Kidney glomerular epithelial cell (primary cell): ENCODE data around the gene LRRC27.
"Not testable (repeated sequence)": the region's sequence is repeated elsewhere in the genome, so short reads cannot be mapped to it uniquely, and the experiment has no call there.

Experiments
- DNase-seq: peaks from one replicate; lab custom pipeline; 2025; lab: John Stamatoyannopoulos, UW

LRRC27 gene

DNA sequence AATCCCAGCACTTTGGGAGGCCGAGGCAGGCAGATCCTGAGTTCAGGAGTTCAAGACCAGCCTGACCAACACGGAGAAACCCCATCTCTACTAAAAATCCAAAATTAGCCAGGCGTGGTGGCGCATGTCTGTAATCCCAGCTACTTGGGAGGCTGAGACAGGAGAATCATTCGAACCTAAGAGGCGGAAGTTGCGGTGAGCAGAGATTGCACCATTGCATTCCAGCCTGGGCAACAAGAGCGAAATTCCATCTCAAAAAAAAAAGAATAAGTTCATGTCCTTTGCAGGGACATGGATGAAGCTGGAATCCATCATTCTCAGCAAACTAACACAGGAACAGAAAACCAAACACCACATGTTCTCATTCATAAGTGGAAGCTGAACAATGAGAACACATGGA, 17.1 kb upstream of the LRRC27 start:
- DNase-seq = not testable (repeated sequence)

DNA sequence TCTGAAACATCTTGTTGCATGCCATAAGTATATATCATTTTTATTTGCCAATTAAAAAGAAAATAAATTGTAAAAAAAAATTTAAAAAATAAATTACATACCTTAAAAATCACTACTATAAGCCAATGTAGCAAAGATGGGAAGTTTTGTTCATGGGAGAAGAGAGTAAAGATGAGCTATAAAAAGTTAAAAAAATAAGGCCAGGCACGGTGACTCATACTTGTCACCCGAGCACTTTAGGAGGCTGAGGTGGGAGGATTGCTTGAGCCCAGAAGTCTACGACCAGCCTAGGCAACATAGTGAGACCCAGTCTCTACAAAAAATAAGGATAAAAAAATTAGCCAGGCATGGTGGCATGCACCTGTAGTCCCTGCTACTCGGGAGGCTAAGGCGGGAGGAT, 15.9 kb upstream of the LRRC27 start:
- DNase-seq = no peak

DNA sequence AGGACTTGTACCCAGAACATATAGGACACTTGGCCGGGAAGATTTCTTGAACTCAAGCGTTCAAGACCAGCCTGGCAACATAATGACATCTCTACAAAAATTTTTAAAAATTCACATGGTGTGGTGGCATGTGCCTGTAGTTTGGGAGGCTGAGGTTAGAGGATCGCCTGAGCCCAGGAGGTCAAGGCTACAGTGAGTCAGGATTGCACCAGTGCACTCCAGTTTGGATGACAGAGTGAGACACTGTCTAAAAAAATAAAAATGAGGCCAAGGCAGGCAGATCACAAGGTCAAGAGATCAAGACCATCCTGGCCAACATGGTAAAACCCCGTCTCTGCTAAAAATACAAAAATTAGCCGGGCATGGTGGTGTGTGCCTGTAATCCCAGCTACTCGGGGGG, 14.5 kb upstream of the LRRC27 start:
- not testable (repeated sequence) for DNase-seq

DNA sequence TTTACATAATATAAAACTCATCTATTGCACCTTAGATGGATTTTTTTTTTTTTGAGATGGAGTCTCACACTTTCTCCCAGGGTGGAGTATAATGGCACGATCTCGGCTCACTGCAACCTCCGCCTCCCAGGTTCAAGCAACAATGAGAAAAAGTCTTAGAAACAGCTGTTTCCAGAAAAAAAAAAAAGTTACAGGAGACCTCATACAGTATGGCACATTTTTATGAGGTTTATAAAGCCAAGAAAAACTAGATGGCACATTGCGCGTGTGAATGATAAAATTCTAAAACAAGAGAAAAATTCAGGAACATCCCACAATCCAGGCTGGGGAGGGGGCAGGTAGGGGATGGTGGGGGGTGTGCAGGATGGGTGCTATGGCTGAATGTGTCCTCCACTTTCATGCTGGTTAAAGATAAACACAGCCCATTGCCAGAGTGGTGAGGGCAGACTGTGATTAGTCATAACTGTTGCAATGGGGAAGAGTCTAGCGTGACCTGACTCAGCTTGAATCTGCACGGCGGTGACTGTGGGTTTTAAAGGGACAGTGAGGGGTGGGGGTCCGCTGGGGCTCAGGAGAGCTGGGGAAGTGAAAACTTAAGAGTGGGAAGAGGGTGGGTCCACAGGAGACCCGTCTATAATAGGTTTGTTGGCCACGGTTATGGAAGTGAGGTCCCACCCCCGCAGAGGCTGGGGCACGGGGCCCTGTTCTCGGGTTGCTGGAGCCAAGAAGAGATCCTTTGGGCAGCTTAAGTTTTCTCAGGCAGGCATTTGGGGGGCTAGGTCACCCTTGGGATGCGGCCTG, 11.9 kb upstream of the LRRC27 start:
- DNase-seq = peak; percentile 87

DNA sequence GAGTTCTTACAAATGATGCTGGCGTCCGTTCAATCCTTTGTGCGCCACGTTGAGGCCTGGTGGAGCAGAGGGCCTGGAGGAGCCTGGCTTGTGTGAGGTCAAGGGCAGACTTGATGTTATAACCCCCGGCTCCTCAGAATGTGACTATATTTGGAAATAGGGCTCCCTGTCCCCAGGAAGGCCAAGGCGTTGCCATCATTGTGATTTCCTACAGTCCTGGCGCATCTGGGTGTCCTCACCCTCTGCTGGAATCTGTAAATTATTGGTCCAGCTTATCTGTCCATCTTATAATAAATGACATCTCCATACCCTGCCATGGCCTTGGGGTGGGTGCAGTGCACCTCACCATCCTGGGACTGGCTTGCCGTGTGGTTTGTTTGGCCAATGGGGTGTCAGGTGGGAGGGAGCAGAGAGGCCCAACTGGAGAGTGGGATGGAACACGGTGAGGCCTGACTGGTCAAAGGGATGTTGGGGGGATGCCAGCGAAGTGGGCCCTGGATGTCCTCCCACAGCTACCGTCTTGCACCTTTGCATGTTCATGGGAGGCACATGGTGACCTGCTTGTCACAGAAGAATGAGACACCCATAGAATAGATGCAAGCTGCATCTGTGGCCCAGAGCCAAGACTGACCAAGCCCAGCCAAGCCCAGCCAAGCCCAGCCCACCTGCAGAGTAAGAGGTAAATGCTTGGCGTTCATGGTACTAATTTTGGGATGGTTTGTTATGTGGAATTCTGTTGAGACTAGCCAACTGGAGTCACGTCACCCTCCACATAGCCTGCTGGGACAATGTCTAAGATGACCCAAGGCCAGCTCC, 11.1 kb upstream of the LRRC27 start:
- DNase-seq = no peak

DNA sequence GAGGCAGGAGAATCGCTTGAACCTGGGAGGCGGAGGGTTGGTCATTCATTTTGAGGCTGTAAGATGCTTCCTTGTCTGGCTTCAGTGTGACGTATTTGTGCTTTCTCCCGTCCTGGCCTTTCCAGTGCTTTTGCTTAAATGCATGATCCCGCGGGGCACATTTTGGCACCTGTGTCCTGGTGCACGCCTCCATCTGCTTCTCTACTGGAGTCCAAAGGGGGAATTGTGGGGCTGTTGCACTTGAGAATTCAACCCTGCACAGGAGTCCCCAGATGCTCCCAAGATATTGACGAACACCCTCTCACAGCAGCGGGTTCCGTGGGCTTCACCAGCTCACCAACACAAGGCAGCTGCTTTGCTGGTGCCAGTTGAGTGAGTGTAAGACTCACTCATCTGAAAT, 10.3 kb upstream of the LRRC27 start:
- no peak for DNase-seq

DNA sequence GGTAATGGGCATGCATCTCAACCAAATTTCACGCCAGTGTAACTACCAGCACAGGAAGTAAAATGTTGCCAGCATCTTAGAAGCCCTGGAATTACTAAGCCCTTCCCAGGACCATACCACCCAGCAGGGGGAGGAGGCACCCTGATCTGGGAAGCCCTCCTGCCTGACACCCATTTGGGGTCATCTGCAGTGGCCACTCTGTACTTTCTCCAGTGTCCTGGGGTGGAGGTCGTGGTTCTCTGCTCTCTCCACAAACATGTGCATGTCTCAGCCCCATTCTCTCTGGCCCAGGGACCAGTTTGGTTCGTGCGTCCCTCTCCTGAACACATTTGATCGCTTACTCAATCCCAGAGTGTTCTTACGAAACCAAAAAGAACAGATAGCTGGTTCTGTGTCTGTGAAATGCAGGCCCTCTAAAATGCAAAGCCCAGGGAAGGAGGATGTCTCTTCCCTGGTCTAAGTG, 9.4 kb upstream of the LRRC27 start:
- DNase-seq = no peak

DNA sequence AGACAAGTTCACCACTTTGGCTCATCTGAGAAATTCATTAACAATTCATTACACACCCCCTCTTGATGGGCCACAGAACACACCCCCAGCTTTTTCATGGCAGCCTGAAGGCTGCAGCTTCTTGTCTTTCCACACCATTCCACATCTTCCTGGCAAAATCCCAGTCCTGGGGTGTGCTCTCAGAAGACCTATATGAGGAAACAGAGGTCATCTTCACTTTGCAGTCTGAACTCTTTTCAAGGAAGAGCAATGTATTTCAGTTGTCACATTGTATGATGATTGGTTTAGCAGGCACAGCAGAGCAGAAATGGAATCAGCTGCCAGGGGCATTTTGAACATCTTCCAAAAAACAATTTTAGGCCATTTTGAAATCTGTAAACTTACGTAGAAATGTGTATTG, 7.8 kb upstream of the LRRC27 start:
- DNase-seq = no peak

DNA sequence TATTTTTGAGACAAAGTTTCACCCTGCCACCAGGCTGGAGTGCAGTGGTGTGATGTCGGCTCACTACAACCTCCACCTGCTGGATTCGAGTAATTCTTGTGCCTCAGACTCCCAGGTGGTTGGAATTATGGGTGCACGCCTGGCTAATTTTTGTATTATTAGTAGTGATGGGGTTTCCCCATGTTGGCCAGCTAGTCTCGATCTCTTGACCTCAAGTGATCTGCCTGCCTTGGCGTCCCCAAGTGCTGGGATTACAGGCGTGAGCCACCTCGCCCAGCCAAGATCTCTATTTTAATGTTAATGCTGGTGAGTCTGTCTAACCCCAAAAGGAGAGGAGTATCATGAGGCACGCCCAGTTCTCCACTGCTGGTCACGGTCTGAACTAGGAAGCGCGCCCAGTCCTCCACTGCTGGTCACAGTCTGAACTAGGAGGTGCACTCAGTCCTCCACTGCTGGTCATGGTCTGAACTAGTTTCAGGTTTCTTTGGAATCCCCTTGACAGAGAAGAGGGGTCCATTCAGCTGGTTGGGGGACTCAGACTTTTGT, 5.6 kb upstream of the LRRC27 start:
- no peak for DNase-seq

DNA sequence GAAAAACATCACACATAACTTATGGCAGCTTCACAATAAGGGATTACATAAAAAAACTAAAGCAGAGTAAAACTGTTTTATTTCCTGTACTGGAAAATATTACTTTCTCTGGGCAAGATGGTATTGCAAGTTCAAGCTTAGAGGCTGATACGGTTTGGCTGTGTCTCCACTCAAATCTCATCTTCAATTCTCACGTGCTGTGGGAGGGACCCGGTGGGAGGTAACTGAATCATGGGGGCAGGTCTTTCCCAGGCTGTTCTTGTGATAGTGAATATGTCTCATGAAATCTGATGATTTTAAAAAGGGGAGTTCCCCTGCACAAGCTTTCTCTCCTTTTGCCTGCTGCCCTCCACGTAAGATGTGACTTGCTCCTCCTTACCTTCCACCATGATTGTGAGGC, 5.1 kb upstream of the LRRC27 start:
- DNase-seq = no peak

DNA sequence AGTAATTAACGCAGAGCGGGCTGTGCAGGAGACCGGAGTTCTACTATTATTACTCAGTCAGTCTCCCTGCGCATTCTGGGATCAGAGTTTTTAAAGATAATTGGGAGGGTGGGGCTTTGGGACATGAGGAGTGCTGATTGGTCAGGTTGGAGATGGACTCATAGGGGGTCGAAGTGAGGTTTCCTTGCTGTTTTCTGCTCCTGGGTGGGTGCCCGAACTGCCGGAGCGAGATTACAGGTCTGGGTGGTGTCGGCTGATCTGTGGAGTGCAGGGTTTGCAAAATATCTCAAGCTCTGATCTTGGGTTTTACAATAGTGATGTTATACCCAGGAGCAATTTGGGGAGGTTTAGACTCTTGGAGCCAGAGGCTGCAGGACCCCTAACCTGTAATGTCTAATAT, 3.9 kb upstream of the LRRC27 start:
- DNase-seq = no peak

DNA sequence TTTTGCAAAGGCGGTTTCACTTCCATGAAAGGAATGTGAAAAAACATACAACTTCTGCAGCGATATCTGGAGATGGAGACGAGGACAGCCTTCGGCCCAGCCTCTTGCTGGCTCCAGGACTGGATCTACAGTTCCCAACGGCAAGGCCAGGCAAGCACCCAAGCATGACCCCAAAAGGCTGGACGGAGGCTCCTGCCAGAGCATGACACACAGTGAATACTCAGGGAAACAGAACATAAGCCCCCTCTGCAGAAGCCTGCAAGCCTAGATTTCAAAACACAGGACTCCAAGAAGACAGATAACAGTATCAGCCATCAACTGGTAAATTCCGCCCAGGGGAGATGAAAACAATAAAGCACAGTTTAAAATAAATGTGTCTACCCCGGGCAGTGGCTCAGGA, 3.3 kb upstream of the LRRC27 start:
- DNase-seq = no peak

DNA sequence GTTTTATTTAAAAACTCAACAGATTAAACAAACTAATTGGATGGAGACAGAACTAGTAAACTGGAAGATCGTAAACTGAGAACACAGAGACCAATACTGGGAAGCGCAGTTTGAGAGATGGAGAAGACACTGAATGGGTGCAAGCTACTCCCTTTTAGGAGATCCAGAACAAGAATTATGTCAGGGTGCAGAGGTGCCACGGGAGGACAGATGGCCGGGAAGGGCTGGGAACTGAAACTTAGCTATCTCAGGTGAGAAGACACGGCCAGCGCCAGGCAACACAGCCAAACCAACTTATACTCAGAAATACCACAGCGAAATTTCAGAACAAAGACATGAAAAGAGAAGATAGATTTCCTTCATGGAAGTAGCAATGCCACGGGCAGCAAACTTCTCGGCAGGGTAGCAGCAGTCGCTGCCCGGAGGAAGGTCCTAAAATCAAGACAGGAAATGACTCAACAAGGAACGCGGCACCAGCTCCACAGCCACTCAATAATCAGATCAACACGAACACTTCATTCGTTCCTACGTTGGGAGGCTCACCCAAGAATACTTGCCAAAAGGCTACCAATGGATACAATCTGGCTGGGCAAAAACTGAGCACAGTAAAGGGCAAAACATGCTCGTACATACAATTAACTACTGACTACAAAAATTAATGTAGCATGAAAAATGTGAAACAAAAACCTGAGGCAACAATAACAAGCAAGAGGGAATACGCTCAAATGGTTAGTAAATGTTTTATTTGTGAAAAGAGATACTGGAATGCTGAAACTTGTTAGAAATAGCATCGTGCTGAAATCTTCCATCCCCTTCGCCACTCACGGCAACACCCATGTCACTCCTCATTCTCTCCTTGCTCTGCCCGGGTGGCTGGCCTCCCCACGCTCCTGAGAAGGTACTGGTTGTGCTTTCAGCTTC, 2.2 kb upstream of the LRRC27 start:
- peak; percentile 94 for DNase-seq

DNA sequence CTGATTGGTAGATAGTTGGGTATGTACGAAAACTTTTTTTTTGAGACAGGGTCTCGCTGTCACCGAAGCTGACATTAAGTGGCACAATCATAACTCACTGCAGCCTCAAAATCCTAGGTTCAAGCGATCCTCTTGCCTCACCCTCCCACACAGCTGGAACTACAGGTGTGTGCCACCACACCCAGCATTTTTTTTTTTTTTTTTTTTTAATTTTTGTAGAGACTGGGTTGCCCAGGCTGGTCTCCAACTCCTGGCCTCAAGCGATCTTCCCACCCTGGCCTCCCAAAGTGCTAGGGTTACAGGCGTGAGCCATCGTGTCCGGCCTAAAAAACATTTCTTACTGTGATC, 1.5 kb upstream of the LRRC27 start:
- DNase-seq = no peak

DNA sequence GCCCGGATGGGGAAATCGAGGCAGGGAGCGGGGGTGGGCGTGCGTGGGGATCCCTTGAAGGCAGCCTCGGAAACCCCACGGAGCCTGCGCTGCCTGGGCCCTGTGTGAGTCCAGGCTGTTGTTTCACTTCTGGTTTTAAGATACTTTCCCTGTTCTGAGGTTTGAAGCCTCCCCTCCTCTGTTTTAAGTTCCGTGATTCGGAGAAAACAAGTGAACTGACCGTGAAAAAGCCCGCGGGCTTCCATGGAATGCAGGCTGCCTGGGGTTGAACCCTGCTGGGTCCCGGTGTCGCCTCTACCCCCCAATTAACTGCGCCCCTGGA, 401 bp downstream of the LRRC27 start:
- DNase-seq = no peak

DNA sequence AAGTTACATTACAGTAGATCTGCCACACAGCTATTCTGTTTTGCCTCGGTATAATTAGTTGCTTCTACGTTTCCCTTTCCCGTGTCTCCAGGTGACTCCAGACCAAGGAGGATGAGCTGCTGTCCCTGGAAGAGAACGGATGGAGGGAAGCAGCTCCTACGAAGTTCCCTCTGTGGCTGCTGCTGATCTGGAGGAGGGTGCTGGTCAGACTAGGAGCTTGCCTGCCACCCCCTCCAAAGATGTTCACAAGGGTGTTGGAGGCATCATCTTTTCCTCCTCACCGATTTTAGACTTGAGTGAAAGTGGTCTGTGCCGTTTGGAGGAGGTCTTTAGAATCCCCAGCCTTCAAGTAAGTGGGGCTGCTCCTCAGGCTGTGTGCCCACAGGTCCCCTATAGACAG, 1.4 kb downstream of the LRRC27 start:
- no peak for DNase-seq

DNA sequence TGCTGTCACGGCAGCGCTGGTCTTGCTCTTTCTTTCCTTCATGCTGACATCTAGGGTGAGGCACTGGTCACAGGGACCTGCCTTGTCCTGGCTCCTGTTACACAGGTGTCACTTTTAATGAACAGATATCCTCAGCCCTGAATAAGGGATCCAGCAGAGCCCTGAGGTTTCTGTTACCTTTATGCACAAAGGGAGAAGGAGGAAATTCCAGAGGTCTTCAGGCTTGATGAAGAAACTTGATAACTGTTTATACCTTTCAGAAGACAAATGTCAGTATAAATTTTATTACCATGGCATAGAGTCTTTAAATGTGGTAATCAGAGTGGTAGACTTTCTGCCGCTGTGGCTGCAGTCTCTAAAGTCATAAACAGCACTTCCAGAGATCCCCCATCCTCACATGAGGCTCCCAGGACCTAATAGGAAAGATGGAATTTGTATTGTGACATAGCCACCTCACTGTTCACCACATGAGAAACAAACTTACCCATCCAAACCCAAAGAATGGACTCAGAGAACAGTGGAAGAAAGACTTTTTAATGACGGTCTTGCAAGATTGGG, 2.7 kb downstream of the LRRC27 start:
- DNase-seq = no peak

DNA sequence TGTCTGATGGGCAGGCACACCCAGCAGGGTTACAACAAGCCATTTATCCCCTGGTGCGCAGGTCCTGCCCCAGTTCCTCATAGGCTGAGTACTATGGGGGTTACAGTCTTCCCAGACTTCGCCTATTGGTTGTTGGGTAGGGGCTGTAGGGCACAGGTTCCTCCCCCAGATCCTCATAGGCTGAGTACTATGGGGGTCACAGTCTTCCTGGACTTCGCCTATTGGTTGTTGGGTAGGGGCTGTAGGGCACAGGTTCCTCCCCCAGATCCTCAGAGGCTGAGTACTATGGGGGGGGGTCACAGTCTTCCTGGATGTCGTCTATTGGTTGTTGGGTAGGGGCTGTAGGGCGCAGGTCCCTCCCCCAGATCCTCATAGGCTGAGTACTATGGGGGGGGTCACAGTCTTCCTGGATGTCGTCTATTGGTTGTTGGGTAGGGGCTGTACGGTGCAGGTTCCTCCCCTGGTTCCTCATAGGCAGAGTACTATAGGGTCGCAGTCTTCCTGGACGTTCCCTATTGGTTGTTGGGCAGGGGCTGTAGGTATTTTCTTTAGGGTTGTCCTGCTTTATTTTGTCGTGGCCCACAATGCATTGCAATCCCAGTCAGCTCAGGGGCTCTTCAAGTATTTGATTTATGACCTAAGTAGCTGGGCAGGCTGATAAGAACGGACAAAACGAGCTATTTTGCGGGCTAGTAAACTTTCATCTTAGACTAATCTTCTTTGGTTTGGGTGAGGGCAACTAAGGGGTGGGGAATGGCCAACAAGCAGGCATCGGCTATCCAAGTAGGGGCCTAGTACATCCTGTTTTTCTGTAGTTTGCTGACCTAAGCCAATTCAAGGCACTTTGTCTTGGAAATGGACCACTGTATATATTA, 3.4 kb downstream of the LRRC27 start:
- no peak for DNase-seq

DNA sequence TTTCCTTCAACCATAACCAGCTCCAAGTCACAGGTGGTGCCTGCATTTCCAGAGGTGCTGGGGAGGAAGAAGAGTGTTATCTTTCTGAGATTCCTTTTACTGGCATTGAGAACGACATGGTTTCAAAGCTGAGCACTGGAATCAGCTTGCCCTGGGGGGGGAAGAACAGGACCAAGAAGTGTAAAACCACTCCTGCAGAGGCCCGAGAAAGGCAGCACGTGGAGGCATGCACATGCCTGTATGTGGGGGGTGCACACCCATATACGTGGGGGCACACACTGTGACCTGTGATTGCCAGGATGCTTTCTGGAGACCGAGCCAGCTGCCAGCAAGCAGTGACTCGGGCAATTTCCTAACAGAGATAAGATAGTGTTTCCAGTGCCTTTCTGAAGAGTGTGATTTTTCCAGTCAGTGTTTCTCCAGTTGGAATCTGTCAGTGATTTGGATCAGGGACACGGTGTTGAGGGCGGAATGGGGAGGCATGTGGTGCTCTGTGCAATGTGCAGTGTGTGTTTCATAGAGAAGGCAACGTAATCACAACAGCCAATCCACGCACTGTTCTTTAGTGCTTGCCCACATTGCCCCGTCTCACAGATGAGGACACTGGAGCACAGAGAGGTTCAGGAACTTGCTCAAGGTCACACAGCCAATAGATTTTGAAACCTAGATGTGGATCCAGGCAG, 4.2 kb downstream of the LRRC27 start:
- DNase-seq = no peak

DNA sequence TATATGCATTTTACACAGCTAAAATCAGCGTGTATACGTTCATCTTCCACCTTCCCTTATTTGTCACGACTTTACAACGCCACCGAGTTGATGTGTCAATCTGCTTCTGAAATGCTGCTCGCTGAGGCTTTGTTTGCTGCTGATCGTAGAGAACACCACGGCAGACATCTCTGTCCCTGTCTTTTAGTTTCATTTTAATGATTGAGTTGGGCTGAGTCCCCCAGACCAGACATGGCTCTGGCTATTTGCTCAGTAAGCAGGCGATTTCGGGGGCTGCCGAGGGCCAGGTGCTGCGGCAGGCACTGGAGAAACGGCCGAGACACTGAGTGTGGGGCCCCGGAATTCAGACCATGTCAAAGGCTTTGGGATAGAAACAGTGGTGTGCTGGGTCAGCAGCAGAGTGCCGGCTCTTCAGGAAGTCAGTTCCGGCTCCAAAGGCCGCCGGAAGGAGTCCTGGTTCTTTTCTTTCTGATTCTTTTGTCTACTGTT, 5.0 kb downstream of the LRRC27 start:
- no peak for DNase-seq
